Omental fat pad (tissue), 4 donors: Measurements from ENCODE around the gene CENPP. TPM values are rescaled to one million over a fixed set of nuclear protein-coding genes. Genes with fewer than 3 reads are reported as not detected.

ENCODE experiments used
- ATAC-seq: fragments of 150-250 bp; one replicate; pipeline ENCODE4 v1.9.1; 2016; ENCODE audit warnings: mild to moderate bottlenecking, moderate library complexity; ENCODE audit not compliant: low FRiP score
- DNase-seq: peaks from one replicate; pipeline ENCODE4 v3.0.0-alpha.2; 2019; ENCODE audit warnings: low spot score
- total RNA-seq, 4 donors: library from RNA; depleted of rRNA; stranded (reverse); fragments of >200 nt; gene quantifications; one replicate each; pipeline ENCODE4 v1.1.0, GENCODE V29; 2016
- TF ChIP-seq, protein P1 (sequence below), 3 donors: fragments of 450-650 bp; IDR thresholded peaks; one replicate each; pipeline ENCODE4 v1.5.1; 2016 to 2017; ENCODE audit warnings: antibody characterized with exemption in 3 of 3, mild to moderate bottlenecking in 3 of 3, moderate library complexity in 2 of 3

Gene CENPP
- total RNA-seq, 4 donors from 2014 or later: 1.2 to 7.0 (median 5.6) TPM

DNA sequence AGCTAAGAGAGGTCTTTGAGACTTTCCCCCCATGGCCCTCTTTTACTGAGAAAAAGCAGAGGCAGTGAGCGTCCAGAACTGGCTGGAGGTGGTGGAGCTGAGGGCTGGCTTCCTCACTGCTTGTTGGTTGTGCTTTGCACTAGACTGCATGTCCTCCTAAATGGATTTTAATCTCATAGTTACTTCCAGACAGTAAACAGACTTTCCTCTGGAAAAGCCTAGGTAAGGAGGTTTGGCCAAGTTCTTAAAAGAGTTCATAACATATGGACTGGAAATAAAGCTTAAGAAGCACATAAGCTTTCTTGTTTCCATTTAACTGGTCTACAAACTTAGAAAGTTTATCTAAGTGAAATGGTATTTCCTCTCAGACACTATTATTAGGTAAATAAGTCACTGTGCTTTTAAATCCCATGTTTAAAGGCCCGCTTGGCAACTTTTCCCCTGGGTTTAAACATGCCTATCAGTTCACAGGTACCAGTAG, 154.6 kb downstream of the CENPP start:
- DNase-seq (no peak), ATAC-seq (no peak)
- TF ChIP-seq, protein P1, sequence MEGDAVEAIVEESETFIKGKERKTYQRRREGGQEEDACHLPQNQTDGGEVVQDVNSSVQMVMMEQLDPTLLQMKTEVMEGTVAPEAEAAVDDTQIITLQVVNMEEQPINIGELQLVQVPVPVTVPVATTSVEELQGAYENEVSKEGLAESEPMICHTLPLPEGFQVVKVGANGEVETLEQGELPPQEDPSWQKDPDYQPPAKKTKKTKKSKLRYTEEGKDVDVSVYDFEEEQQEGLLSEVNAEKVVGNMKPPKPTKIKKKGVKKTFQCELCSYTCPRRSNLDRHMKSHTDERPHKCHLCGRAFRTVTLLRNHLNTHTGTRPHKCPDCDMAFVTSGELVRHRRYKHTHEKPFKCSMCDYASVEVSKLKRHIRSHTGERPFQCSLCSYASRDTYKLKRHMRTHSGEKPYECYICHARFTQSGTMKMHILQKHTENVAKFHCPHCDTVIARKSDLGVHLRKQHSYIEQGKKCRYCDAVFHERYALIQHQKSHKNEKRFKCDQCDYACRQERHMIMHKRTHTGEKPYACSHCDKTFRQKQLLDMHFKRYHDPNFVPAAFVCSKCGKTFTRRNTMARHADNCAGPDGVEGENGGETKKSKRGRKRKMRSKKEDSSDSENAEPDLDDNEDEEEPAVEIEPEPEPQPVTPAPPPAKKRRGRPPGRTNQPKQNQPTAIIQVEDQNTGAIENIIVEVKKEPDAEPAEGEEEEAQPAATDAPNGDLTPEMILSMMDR (IDR thresholded peaks at IDR 0.05): no peak

DNA sequence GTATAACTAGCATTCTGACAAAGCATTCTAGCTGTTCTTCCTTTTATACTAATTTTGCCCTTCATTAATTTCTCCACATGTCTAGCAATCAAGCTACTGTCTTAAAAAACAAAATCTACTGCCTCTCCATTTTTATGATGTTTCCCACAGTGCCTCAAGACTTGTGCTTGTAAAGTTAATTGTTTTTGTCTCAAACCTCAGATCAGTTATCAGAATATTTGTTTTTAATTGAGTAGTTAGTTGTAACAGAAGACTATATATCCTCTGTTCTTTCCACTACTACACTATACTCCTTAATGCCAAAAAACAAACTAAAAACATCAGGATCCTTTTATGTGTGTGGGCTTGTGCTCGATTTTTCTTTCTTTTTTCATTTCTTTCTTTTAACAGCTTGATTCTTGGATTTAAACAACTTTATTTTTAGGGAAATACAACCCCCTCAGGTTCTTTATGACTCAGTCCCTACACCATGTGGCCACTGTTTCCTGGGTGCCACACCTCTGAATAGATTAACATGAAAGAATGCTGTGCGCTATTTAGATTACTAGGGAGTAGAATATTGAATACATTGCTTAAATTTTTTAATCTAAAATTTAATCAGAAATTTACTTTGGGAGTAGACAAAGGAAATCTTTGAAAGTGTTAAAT, 155.4 kb downstream of the CENPP start:
- DNase-seq (no peak), ATAC-seq (no peak)
- TF ChIP-seq, protein P1 (IDR thresholded peaks at IDR 0.05): no peak

DNA sequence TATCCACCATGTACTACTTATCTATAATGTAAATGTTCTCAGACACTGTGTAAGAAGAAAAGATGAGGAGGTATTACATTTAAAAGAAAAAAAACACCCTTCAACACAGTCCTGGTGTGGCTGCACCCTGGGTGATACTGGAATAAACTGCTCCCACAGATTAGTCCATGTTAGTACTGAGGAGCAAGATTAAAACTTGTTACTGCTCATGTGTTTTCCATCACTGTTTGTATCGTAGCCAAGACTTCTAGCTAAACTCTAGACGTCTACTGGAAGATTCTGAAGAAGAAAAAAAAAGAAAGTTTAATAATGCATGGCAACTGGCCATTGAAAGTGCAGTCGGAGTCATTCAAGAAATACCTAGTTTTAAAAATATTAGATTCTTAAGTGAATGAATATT, 156.6 kb downstream of the CENPP start, which contains the start of gene ASPN:
Gene ASPN, minus strand, starts transcription at position 178 of the 400 bp plus-strand sequence.
- no peak for ATAC-seq
- no peak for DNase-seq
- TF ChIP-seq, protein P1 (IDR thresholded peaks at IDR 0.05): no peak

DNA sequence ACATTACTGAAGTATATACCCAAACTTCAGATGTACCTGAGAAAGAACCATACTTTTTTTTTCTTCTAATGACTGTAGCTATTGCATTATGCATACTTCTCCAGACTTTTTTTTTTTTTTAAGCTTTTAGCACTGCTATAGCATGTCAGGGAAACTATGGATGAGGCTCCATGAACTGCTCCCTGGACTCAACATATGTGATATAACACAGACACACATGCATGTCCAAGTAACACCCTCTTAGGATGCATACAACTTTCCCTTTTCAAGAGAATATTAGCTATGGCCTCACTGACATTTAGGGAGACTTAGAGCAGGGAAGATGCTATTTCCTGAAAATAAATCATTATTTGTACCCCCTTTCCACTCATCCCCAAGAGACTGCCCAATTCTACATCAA, 157.1 kb downstream of the CENPP start:
- TF ChIP-seq, protein P1 (IDR thresholded peaks at IDR 0.05): no peak
- DNase-seq (no peak), ATAC-seq (no peak)

DNA sequence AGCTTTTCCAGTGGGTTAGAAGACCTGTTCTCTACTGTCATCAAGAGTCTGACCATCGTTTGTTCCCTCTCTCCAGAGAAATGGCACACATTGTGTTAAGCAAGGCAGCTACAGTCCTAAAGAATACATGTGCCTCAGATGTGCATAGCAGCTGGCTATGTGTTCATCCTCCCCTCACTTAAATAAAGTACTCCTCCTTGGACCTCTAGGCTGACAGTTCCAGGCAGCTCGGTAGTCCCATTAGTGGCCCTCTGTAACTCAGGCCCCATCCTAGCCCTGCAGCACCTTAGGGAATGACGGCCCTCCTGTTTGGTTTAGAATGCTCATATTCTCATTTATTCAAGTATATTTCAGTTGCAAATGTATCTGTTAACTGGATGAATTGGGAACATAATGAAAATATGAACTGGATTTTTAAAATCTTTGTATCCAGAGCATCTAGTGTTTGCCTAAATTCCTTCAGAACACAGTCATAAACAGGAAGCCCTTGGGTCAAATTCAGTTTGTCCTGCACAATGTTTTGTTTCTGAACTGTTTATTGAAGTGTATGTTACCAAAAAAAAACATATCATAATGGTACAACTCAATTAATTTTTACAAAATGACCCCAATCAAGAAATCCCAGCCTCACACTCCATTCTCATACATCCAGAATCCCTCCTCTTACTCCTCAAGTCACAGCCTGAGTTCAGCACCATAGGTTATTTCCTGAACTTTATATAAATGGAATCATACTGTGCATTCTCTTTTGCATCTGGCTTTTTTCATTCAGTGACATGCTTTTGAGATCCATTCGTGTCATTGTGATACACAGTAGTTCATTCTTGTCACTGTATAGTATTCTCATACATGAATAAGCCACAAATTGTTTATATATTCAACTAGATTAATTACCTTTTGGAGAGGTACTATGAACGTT, 158.1 kb downstream of the CENPP start:
- TF ChIP-seq, protein P1 (IDR thresholded peaks at IDR 0.05): no peak
- ATAC-seq (no peak), DNase-seq (no peak)

DNA sequence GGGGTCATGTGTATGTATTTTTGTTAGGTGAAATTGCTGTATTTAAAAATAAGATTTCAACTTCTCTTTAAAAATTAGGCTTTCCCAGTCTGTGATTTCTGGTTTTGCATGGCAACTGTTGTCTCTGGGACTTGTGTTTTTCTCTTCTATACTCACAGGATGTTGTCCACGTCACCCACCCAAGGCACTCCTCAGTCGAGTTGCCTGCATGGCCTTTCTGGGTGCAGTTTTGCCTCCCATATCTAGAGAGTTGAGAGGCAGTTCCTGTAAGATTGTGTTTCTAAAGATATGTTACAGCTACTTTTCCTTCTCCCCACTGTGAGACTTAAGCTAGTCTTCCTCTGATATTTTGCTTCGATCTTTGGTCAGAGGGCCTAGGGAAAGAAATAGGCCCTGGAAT, 158.8 kb downstream of the CENPP start:
- ATAC-seq (no peak), DNase-seq (no peak)
- TF ChIP-seq, protein P1 (IDR thresholded peaks at IDR 0.05): no peak
